Measurements from ENCODE around the gene TCF20.

The TCF20 gene

DNA sequence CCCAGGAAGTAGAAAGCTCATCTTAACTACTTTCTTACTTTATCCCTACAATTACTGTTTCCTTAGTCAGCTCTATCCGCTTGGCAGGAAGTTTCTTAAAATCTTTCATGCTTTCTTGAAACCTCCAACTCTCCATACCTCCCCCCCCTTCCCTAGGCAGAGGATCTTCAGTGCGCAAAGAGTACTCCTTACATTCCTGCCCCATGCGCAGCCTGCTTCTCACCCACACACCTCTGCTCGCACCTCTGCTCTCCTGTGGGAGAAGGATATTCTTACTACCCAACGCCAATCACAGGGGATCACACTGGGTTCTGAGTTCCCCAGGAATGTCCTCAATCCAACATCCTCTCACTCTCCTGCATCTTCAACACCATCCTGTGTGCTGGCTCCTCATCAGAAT lies 12.3 kb downstream of the TCF20 start:
- DNase-seq (ENCODE audit: low read depth), result no peak

GRCh38 chr22:42257386-42257785 lies 13.1 kb downstream of the TCF20 start:
- no peak for DNase-seq (ENCODE audit: low read depth)

DNA sequence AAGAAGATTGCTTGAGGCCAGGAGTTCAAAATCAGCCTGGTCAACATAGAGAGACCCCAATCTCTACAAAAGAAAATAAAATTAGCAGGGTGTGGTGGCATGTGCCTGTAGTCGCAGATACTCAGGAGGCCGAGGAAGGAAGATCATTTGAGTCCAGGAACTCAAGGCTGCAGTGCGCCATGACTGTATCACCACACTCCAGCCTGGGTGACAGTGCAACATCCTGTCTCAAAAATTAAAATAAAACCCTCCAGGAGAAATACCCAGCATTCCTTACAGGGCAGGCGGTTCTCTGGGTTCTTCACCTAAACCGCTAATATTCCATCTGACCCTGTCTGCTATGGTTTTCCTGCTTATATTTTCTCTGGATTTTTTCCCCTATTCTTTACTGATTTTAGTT lies 13.5 kb downstream of the TCF20 start:
- DNase-seq (ENCODE audit: low read depth), result no peak

DNA sequence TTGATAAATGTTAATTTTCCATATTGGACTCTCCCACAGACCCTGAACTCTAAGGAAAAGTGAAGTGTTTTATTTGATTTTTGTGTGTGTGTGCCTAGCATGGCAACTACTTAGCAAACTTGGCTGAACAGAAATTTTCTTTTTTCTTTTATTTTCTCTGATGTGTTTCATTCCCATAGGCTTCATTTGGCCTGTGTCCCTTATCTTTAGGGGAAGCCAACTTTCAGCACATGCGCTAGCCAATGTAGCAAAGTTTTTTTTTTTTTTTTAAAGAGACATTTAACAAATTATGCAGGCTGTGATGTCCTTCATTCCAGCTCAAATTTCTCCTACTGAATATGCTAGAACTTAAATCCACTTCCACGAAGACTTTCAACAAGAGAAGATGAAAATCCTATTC lies 14.2 kb downstream of the TCF20 start:
- DNase-seq (ENCODE audit: low read depth), result no peak

GRCh38 chr22:42249831-42250230 lies 20.6 kb downstream of the TCF20 start:
- no peak for DNase-seq (ENCODE audit: low read depth)

DNA sequence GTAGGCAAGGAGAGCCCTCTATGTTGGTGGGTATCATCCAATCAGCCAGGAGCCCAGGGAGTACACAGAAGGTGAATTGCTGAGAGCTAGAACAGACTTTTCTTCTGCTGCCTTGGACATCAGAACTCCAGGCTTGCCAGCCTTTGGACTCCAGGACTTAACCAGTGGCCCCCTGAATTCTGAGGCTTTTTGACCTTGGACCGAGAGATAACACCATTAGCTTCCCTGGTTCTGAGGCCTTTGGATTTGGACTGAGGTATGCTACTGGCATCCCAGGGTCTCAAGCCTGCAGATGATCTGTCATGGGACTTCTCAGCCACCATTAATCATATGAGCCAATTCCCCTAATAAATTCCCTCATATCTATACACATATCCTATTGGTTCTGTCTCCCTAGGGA lies 21.5 kb downstream of the TCF20 start:
- DNase-seq (ENCODE audit: low read depth), result no peak

DNA sequence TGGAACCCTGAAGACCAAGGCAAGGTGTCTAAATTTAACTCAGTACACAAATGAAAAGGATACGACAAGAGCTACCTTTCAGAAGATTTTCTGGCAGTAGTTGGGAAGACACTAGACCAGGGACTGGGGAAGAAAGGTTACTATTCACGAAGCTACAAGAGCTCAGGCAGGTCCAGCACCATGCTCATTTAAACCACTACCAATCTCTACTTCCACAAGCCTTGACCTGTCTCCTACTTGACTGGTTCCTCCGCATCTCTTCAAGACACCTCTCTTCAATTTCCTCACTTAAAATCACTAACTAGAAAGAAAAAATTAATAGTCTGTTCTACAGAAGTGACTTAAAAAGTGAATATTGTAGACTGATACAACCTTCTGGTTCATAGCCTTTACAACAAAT lies 22.9 kb downstream of the TCF20 start:
- DNase-seq (ENCODE audit: low read depth), result no peak

DNA sequence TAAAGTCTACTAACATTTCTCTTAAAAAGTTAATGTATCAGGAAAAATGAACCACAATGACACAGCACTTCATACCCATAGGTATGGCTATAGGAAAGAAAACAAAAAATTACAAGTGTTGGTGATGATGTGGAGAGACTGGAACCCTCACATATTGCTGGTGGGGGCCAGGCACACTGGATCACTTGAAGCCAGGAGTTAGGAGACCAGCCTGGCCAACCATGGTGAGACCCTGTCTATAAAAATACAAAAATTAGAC lies 26.7 kb downstream of the TCF20 start:
- no peak for DNase-seq (ENCODE audit: low read depth)

DNA sequence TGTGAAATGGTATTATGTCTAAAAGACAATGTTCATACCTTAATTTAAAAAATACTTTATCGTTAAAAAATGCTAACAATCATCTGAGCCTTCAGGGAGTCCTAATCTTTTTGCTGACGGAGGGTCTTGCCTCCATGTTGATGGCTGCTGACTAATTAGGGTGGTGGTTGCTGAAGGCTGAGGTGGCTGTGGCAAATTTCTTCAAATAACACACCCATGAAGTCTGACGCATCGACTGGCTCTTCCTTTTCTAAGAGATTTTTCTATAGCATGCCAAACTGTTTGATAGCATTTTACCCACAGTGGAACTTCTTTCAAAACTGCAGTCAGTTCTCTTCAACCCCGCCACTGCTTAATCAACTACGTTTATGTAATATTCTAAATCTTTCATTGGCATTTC lies 33.6 kb downstream of the TCF20 start:
- DNase-seq (ENCODE audit: low read depth), result no peak

DNA sequence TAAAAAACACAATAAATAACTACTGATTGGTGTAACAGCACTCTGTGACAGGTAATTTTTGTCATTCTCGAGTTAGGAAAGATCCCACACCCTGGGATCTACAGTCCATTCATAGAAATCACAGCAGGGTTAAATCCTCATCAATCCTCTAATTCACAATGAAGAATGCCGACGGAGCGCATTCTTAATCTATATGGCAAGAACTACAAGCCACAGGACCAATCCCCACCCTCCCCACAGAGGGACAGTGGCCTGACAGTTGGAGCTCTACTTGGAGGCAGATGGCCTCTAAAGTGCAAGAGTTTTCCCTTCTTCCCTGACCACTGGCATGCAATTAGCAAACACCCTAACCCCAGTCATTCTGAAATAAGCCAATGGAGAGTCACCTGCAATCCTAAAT lies 34.2 kb downstream of the TCF20 start:
- DNase-seq (ENCODE audit: low read depth), result no peak

- DNase-seq (ENCODE audit: low read depth), result no peak
These were observed 36.6 kb downstream of the TCF20 start for GRCh38 chr22:42233879-42234278.

DNA sequence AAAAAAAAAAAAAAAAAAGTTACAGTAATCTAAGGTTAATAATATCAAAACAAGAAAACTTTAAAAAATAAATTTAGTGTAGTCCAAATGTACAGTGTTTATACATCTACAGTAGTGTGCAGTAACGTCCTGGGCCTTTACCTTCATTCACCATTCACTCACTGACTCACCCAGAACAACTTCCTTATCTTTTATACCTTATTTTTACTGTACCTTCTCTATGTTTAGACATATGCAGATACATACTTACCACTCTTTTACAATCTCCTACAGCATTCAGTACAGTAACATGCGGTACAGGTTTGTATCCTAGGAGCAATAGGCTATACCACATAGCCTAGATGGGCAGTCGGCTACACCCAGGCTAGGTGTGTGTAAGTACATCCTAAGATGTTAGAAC lies 38.5 kb downstream of the TCF20 start:
- DNase-seq (ENCODE audit: low read depth), result no peak

GRCh38 chr22:42229455-42230149 lies 40.9 kb downstream of the TCF20 start:
- peak; percentile 26 for DNase-seq (ENCODE audit: low read depth)

DNA sequence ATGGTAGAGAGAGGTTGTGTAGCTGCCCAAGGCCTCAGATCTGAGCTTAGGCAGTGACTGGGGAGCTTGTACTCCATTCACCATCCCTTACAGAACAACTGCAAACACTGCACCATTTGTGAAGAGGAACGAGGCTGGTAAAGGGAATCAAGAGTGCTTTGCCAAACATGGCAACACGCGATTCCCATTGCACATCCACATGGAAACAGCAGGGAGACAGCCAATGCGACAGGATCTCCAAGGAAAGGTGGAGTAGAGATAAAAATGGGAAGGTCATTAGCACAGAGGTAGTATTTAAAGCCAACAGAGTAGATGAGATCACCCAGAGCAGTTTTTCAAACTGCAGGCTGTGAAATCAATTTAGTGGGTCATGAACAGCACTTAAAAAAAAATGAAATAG lies 42.0 kb downstream of the TCF20 start:
- DNase-seq (ENCODE audit: low read depth), result no peak

DNA sequence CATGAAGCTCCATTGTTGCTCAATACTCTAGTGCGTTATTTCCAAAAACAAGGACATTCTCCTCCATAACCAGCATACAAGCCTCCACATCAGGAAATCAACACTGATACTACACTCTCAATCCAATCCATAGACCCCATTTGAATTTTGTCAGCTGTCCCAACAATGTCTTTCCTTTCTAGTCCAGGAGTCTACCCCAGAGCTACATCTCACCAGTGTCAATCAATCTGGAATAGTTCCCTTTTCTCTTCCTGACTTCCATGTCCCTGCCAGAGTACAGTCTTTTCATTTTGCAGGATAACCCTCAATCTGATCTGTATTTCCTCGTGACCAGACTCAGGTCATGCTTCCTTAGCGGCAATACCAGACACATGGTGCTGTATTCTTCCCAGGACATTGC lies 43.0 kb downstream of the TCF20 start:
- no peak for DNase-seq (ENCODE audit: low read depth)

- no peak for DNase-seq (ENCODE audit: low read depth)
These were observed 44.6 kb downstream of the TCF20 start for GRCh38 chr22:42225841-42226240.

DNA sequence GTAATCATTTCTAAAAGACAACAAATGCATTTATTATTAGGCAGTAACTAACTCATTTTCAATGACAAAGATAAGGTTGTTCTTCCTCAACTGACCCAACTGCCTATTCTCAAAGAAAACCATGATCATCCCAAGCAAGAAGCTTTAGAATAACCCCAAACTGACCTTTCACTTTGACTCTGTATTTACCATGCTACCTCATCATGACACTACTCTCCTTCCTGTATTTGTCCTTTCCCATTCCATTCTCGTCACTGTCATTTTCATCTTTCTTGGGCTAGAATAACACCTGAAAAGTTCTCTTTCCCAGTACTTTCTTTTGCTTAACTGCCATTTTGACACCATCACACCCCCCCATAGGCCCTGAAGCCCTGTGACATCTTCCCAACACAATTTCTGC lies 48.3 kb downstream of the TCF20 start:
- DNase-seq (ENCODE audit: low read depth), result no peak

All from fibroblast of gingiva (primary cell).